NCI-H345 (cell line): ENCODE measurements around the gene TTC9.
"Not testable (repeated sequence)": the region's sequence is repeated elsewhere in the genome, so short reads cannot be mapped to it uniquely, and the experiment has no call there.

Experiments
- DNase-seq: peaks from one replicate; lab custom pipeline; 2025; lab: John Stamatoyannopoulos, UW

Gene TTC9

GRCh38 chr14:70680748-70681147 lies 39.0 kb downstream of the TTC9 start:
- no peak for DNase-seq

- no peak for DNase-seq
Measured at GRCh38 chr14:70683983-70684382, 42.3 kb downstream of the TTC9 start.

- DNase-seq = no peak
Measured at GRCh38 chr14:70685474-70686197, 43.9 kb downstream of the TTC9 start.

- DNase-seq = no peak
Measured at GRCh38 chr14:70692210-70692609, 50.5 kb downstream of the TTC9 start.

GRCh38 chr14:70696026-70696425 lies 54.3 kb downstream of the TTC9 start:
- no peak for DNase-seq

GRCh38 chr14:70697701-70698100 lies 56.0 kb downstream of the TTC9 start:
- no peak for DNase-seq

- no peak for DNase-seq
Measured at GRCh38 chr14:70698288-70698687, 56.6 kb downstream of the TTC9 start.

- DNase-seq = no peak
Measured at GRCh38 chr14:70699646-70700045, 57.9 kb downstream of the TTC9 start.

GRCh38 chr14:70700955-70701585 lies 59.4 kb downstream of the TTC9 start:
- DNase-seq = no peak

- DNase-seq = no peak
Measured at GRCh38 chr14:70701610-70702009, 59.9 kb downstream of the TTC9 start.

GRCh38 chr14:70702161-70702560 lies 60.4 kb downstream of the TTC9 start:
- DNase-seq = no peak

GRCh38 chr14:70703621-70704168 lies 62.0 kb downstream of the TTC9 start:
- not testable (repeated sequence) for DNase-seq

GRCh38 chr14:70704960-70705359 lies 63.2 kb downstream of the TTC9 start:
- DNase-seq = no peak

GRCh38 chr14:70706177-70706576 lies 64.5 kb downstream of the TTC9 start:
- no peak for DNase-seq

- DNase-seq = no peak
Measured at GRCh38 chr14:70707138-70708038, 65.7 kb downstream of the TTC9 start.

- DNase-seq = peak; percentile 78
Measured at GRCh38 chr14:70708717-70709570, 67.2 kb downstream of the TTC9 start.

- peak; percentile 90 for DNase-seq
Measured at GRCh38 chr14:70709726-70710382, 68.1 kb downstream of the TTC9 start.

GRCh38 chr14:70711451-70711850 lies 69.7 kb downstream of the TTC9 start:
- DNase-seq = no peak

- no peak for DNase-seq
Measured at GRCh38 chr14:70713096-70713495, 71.4 kb downstream of the TTC9 start.

GRCh38 chr14:70713511-70713916 lies 71.8 kb downstream of the TTC9 start:
- DNase-seq = no peak

- DNase-seq = peak; percentile 67
Measured at GRCh38 chr14:70714055-70714550, 72.4 kb downstream of the TTC9 start.
